Myocyte (in vitro differentiated cells): ENCODE results near the gene GSTCD. TPM values are rescaled to one million over a fixed set of nuclear protein-coding genes. Genes with fewer than 3 reads are reported as not detected.

Experiments used
- DNase-seq: peaks from one replicate; pipeline ENCODE4 v3.0.0-alpha.2; 2012; ENCODE audit warnings: low read depth
- total RNA-seq: library from RNA; depleted of rRNA; stranded (reverse); fragments of >200 nt; gene quantifications from 2 replicates; pipeline ENCODE4 v1.2.3, GENCODE V29; 2014

GSTCD gene
- total RNA-seq, 1 donor from 2014 or later: 12.7 TPM

GRCh38 chr4:105878668-105879067, 170.1 kb downstream of the GSTCD start:
- no peak for DNase-seq

GRCh38 chr4:105887508-105887907, 178.9 kb downstream of the GSTCD start:
- no peak for DNase-seq

GRCh38 chr4:105894660-105895582, 186.3 kb downstream of the GSTCD start, which contains the start of gene NPNT:
TSS of gene NPNT (plus strand) at chr4:105895471. CDS start at chr4:105895653, 182 bp downstream.
- DNase-seq: no peak

- no peak for DNase-seq
These were observed 187.2 kb downstream of the GSTCD start for GRCh38 chr4:105895583-105896460.

GRCh38 chr4:105896461-105896942, 187.9 kb downstream of the GSTCD start:
- DNase-seq: no peak

Other genes starting within 250 kb of the GSTCD start
- 107 and 125 TPM in 2 replicates for gene PPA2, start 234.7 kb upstream of the GSTCD start, total RNA-seq
- 0.13 and 0.47 TPM in 2 replicates for gene ARHGEF38, start 156.2 kb upstream of the GSTCD start, total RNA-seq
- 28.8 and 28.9 TPM in 2 replicates for gene INTS12, start 95 bp upstream of the GSTCD start, total RNA-seq
- 13.2 and 15.5 TPM in 2 replicates for gene NPNT, start 186.7 kb downstream of the GSTCD start, total RNA-seq